Measurements from ENCODE around the gene LPIN1.

Gene LPIN1

GRCh38 chr2:11765501-11765900, 19.1 kb downstream of the LPIN1 start:
- DNase-seq, result no peak

GRCh38 chr2:11766016-11766415, 19.6 kb downstream of the LPIN1 start:
- DNase-seq, result no peak

- DNase-seq, result no peak
These were observed 21.3 kb downstream of the LPIN1 start for GRCh38 chr2:11767779-11768178.

GRCh38 chr2:11768946-11769345, 22.5 kb downstream of the LPIN1 start:
- DNase-seq, result no peak

- DNase-seq, result no peak
These were observed 23.1 kb downstream of the LPIN1 start for GRCh38 chr2:11769516-11769915.

GRCh38 chr2:11770531-11771188, 24.2 kb downstream of the LPIN1 start:
- DNase-seq, result no peak

- DNase-seq, result no peak
These were observed 25.7 kb downstream of the LPIN1 start for GRCh38 chr2:11771971-11772615.

- DNase-seq, result no peak
These were observed 26.7 kb downstream of the LPIN1 start for GRCh38 chr2:11773111-11773510.

- no peak for DNase-seq
These were observed 27.5 kb downstream of the LPIN1 start for GRCh38 chr2:11773747-11774525.

GRCh38 chr2:11774600-11774999, 28.2 kb downstream of the LPIN1 start:
- DNase-seq, result no peak

GRCh38 chr2:11775384-11775783, 29.0 kb downstream of the LPIN1 start:
- DNase-seq, result no peak

- peak; percentile 24 for DNase-seq
These were observed 30.8 kb downstream of the LPIN1 start for GRCh38 chr2:11777066-11777782.

GRCh38 chr2:11777886-11778415, 31.5 kb downstream of the LPIN1 start:
- no peak for DNase-seq

- DNase-seq, result no peak
These were observed 32.0 kb downstream of the LPIN1 start for GRCh38 chr2:11778416-11778815.

- DNase-seq, result no peak
These were observed 32.7 kb downstream of the LPIN1 start for GRCh38 chr2:11778923-11779757.

- no peak for DNase-seq
These were observed 35.2 kb downstream of the LPIN1 start for GRCh38 chr2:11781602-11782001.

GRCh38 chr2:11784280-11784679, 37.8 kb downstream of the LPIN1 start:
- DNase-seq, result no peak

GRCh38 chr2:11784747-11785610, 38.5 kb downstream of the LPIN1 start:
- no peak for DNase-seq

- DNase-seq, result no peak
These were observed 39.1 kb downstream of the LPIN1 start for GRCh38 chr2:11785611-11785940.

- DNase-seq, result no peak
These were observed 39.8 kb downstream of the LPIN1 start for GRCh38 chr2:11786191-11786590.

GRCh38 chr2:11786592-11786991, 40.2 kb downstream of the LPIN1 start:
- DNase-seq, result no peak

Measured in NCI-H187 treated with DMSO at 0.1 percent for 48 hours (cell line).